DND-41 (cell line): ENCODE results near the gene IGSF8.
"Not testable (repeated sequence)": the region's sequence is repeated elsewhere in the genome, so short reads cannot be mapped to it uniquely, and the experiment has no call there.

Source experiments
- CTCF ChIP-seq: IDR thresholded peaks from 2 replicates; pipeline ENCODE4 v1.5.1; 2012; ENCODE audit warnings: borderline replicate concordance, low read length, moderate library complexity, mild to moderate bottlenecking; ENCODE audit not compliant: poor library complexity, severe bottlenecking; ENCODE audit errors: extremely low read depth
- EZH2 ChIP-seq: IDR thresholded peaks from 3 replicates; pipeline ENCODE4 v1.6.1; 2012; ENCODE audit warnings: borderline replicate concordance, low read depth, mild to moderate bottlenecking, moderate library complexity, low read length, inconsistent platforms; ENCODE audit not compliant: severe bottlenecking

GRCh38 chr1:160111462-160111861, 13.0 kb upstream of the IGSF8 start:
- TF ChIP-seq CTCF, EZH2: not testable (repeated sequence)
